ENCODE measurements around the gene GRHL1. TPM values are rescaled to one million over a fixed set of nuclear protein-coding genes. Genes with fewer than 3 reads are reported as not detected.

Gene GRHL1
- polyA plus RNA-seq, 1 of the 3 experiments (the other 2 are of a cell fraction): 1.0 TPM

DNA sequence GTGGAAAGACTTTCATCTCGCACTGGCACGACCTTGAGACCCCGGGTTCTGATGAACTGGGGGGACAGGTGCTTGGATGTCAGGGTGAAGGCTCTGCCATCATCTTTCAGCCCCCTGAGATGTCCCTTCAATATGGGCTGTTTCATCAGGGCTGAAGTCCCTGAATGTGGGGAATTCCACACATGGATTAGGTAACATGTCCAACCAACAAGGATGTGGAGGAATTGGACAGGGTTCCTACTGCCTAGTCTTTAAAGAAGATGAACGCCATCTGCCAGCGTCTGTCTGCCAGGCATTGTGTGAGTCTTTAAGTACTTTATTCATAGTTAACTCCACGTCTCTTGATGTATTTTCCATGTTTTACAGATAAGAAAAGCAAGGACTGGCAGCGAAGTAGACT lies 5.9 kb upstream of the GRHL1 start:
- CTCF ChIA-PET: interaction anchor here (1.1 to 1.6 kb wide), 2 partner anchors 38 to 102 kb away, joined by 3 to 11 read pairs; no protein-coding TSS in a partner anchor
- no peaks in the 10 kb centered on the region for H3K9me3 ChIP-seq
- no peak overlapping the region for H2AFZ ChIP-seq (ENCODE audit: low read depth)
- H3K4me3 ChIP-seq (ENCODE audit: low read depth in 2 of 2, low read length in 1 of 2): no peak overlapping the region
- no peaks in the 10 kb centered on the region for H3F3A ChIP-seq (replicated peaks; ENCODE audit: insufficient read depth)
- TF ChIP-seq, protein P1, sequence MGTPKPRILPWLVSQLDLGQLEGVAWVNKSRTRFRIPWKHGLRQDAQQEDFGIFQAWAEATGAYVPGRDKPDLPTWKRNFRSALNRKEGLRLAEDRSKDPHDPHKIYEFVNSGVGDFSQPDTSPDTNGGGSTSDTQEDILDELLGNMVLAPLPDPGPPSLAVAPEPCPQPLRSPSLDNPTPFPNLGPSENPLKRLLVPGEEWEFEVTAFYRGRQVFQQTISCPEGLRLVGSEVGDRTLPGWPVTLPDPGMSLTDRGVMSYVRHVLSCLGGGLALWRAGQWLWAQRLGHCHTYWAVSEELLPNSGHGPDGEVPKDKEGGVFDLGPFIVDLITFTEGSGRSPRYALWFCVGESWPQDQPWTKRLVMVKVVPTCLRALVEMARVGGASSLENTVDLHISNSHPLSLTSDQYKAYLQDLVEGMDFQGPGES (IDR thresholded peaks at IDR 0.05; ENCODE audit: low read depth, low read length): no peak
- TF ChIP-seq SIN3A (IDR thresholded peaks at IDR 0.05; ENCODE audit: borderline replicate concordance, low read depth, low read length) (no peak), FOSL2 (IDR thresholded peaks at IDR 0.05; ENCODE audit: borderline replicate concordance, low read depth) (no peak), NRF1 (IDR thresholded peaks at IDR 0.05; ENCODE audit: low read depth, low read length) (no peak), MXI1 (IDR thresholded peaks at IDR 0.05; ENCODE audit: low read depth, low read length) (no peak), FOXJ3 (CRISPR knock-in tag; IDR thresholded peaks at IDR 0.05) (no peak)
- TF ChIP-seq, protein P2, sequence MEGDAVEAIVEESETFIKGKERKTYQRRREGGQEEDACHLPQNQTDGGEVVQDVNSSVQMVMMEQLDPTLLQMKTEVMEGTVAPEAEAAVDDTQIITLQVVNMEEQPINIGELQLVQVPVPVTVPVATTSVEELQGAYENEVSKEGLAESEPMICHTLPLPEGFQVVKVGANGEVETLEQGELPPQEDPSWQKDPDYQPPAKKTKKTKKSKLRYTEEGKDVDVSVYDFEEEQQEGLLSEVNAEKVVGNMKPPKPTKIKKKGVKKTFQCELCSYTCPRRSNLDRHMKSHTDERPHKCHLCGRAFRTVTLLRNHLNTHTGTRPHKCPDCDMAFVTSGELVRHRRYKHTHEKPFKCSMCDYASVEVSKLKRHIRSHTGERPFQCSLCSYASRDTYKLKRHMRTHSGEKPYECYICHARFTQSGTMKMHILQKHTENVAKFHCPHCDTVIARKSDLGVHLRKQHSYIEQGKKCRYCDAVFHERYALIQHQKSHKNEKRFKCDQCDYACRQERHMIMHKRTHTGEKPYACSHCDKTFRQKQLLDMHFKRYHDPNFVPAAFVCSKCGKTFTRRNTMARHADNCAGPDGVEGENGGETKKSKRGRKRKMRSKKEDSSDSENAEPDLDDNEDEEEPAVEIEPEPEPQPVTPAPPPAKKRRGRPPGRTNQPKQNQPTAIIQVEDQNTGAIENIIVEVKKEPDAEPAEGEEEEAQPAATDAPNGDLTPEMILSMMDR (IDR thresholded peaks at IDR 0.05): no peak
- TF ChIP-seq, protein P3, sequence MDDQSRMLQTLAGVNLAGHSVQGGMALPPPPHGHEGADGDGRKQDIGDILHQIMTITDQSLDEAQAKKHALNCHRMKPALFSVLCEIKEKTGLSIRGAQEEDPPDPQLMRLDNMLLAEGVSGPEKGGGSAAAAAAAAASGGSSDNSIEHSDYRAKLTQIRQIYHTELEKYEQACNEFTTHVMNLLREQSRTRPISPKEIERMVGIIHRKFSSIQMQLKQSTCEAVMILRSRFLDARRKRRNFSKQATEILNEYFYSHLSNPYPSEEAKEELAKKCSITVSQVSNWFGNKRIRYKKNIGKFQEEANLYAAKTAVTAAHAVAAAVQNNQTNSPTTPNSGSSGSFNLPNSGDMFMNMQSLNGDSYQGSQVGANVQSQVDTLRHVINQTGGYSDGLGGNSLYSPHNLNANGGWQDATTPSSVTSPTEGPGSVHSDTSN (IDR thresholded peaks at IDR 0.05): no peak
- peaks cover 4 to 9% of the 10 kb centered on the region in 2 experiments; a peak in 3 of 4 replicates for H3K4me1 ChIP-seq (ENCODE audit: control insufficient read depth in 1 of 2, insufficient read depth in 2 of 2, low read depth in 1 of 2, low read length in 1 of 2)
- H3K36me3 ChIP-seq (replicated peaks in 1 of 2; ENCODE audit: control insufficient read depth in 1 of 2, insufficient read depth in 2 of 2, low read length in 1 of 2): no peaks in the 10 kb centered on the region
- H3K27me3 ChIP-seq (ENCODE audit: insufficient read depth): no peaks in the 10 kb centered on the region
- no peaks in the 10 kb centered on the region for H3K9me2 ChIP-seq
- no peak for DNase-seq
- no peaks in the 10 kb centered on the region for H3K79me2 ChIP-seq (ENCODE audit: insufficient read depth)
- H3K4me2 ChIP-seq: no peak overlapping the region
- no peak overlapping the region for H3K9ac ChIP-seq
- H3K27ac ChIP-seq (ENCODE audit: low read depth in 2 of 2, low read length in 1 of 2): no peak overlapping the region
- H4K20me1 ChIP-seq (ENCODE audit: insufficient read depth): no peaks in the 10 kb centered on the region
- 45% methylated on average over 7 of the region's 7 CpGs for WGBS (ENCODE audit: low lambda C conversion rate)
- POLR2A ChIA-PET: no interaction called here

DNA sequence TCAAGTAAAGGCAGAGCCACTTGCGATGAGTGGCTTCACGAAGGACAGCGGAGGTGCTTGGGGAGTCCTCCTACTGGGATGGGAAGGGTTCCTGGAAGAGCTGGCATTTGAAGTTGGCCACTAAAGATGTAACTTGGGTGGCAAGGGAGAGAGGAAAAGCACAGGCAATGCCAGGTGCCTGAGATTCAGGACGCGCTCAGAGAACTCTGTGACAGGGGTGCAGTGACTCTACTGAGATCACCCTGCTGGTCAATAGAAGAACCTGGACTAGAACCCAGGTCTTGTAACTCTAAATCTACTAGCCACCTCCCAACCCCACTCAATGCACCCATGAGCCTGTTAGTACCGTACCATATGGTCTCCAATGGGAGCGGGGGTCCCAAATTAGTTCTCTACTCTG lies 5.4 kb upstream of the GRHL1 start:
- 83% methylated on average over 7 of the region's 7 CpGs for WGBS (ENCODE audit: low lambda C conversion rate)
- no peaks in the 10 kb centered on the region for H3K79me2 ChIP-seq (ENCODE audit: insufficient read depth)
- H3K9ac ChIP-seq: no peak overlapping the region
- no peaks in the 10 kb centered on the region for H4K20me1 ChIP-seq (ENCODE audit: insufficient read depth)
- H3K36me3 ChIP-seq (replicated peaks in 1 of 2; ENCODE audit: control insufficient read depth in 1 of 2, insufficient read depth in 2 of 2, low read length in 1 of 2): no peaks in the 10 kb centered on the region
- ChIA-PET POLR2A (no interaction called here), CTCF (interaction anchor here (1.0 to 4.3 kb wide), 6 partner anchors 10 to 489 kb away, joined by 3 to 23 read pairs (median 3); no protein-coding TSS in a partner anchor)
- no peaks in the 10 kb centered on the region for H3K9me3 ChIP-seq
- no peak overlapping the region for H3K4me3 ChIP-seq (ENCODE audit: low read depth in 2 of 2, low read length in 1 of 2)
- H3K9me2 ChIP-seq: no peaks in the 10 kb centered on the region
- TF ChIP-seq EZH2phosphoT487 (IDR thresholded peaks at IDR 0.05; ENCODE audit: borderline replicate concordance, low read depth): no peak
- TF ChIP-seq, protein P2 (IDR thresholded peaks at IDR 0.05): no peak
- TF ChIP-seq YY1 (IDR thresholded peaks at IDR 0.05; ENCODE audit: low read depth): no peak
- TF ChIP-seq NRF1 (IDR thresholded peaks at IDR 0.05; ENCODE audit: low read depth, low read length): no peak
- TF ChIP-seq RAD21 (IDR thresholded peaks at IDR 0.05; ENCODE audit: low read length): no peak
- TF ChIP-seq RCOR1 (IDR thresholded peaks at IDR 0.05; ENCODE audit: low read length): no peak
- no peak for TF ChIP-seq MXI1 (IDR thresholded peaks at IDR 0.05; ENCODE audit: low read depth, low read length)
- no peak for TF ChIP-seq SMC3 (IDR thresholded peaks at IDR 0.05; ENCODE audit: low read depth, low read length)
- TF ChIP-seq FOXJ3 (CRISPR knock-in tag; IDR thresholded peaks at IDR 0.05): no peak
- TF ChIP-seq JUND (IDR thresholded peaks at IDR 0.05): no peak
- no peak for TF ChIP-seq RXRA (IDR thresholded peaks at IDR 0.05; ENCODE audit: borderline replicate concordance, low read depth)
- no peak overlapping the region for H2AFZ ChIP-seq (ENCODE audit: low read depth)
- no peak for DNase-seq
- H3K4me1 ChIP-seq (ENCODE audit: control insufficient read depth in 1 of 2, insufficient read depth in 2 of 2, low read depth in 1 of 2, low read length in 1 of 2): peaks cover 4% of the 10 kb centered on the region in 2 experiments; a peak in 3 of 4 replicates
- H3K27me3 ChIP-seq (ENCODE audit: insufficient read depth): no peaks in the 10 kb centered on the region
- no peaks in the 10 kb centered on the region for H3F3A ChIP-seq (replicated peaks; ENCODE audit: insufficient read depth)
- H3K4me2 ChIP-seq: no peak overlapping the region
- no peak overlapping the region for H3K27ac ChIP-seq (ENCODE audit: low read depth in 2 of 2, low read length in 1 of 2)

Measured in SK-N-SH (cell line).